HCT116 (cell line): ENCODE results near the gene ZFP36L2. TPM values are rescaled to one million over a fixed set of nuclear protein-coding genes. Genes with fewer than 3 reads are reported as not detected.

Experiments
- ATAC-seq: fragments of 200-7000 bp; cut with Tn5 transposase; 2 replicates; pipeline ENCODE4 v1.9.1; 2020; ENCODE audit warnings: mild to moderate bottlenecking, moderate library complexity
- BruUV-seq: library from RNA; stranded (reverse); fragments of 400-500 nt; replicated peaks from 2 replicates; lab custom pipeline; 2021; lab: Mats Ljungman, UMichigan
- CTCF ChIA-PET: fragments of 300-600 bp; sonication (Branson Sonifier 250); formaldehyde crosslinking; loops from one replicate; lab custom pipeline; 2021; ENCODE audit warnings: antibody characterized with exemption; lab: Charles Lee
- POLR2A ChIA-PET: fragments of 300-600, 350-600 bp; sonication (Branson Sonifier 250); formaldehyde crosslinking; loops from one replicate; lab custom pipeline; 2021; ENCODE audit warnings: antibody characterized with exemption; lab: Charles Lee
- RAD21 ChIA-PET, 2 experiments: fragments of 300-600 bp; sonication (Branson Sonifier 250); formaldehyde crosslinking; loops; one replicate each; lab custom pipeline; 2023; ENCODE audit warnings: low total read pairs in 2 of 2; ENCODE audit not compliant: uncharacterized antibody in 2 of 2, unreplicated experiment in 2 of 2, low non-redundant PET in 1 of 2; lab: Charles Lee
- DNase-seq: peaks from one replicate; pipeline ENCODE4 v3.0.0-alpha.2; 2010; ENCODE audit warnings: low read depth, low spot score
- H2AFZ ChIP-seq: fragments of 200-600 bp; shearing (Covaris generic), sonication (generic); 2 replicates; pipeline ENCODE4 v1.6.1; 2017; ENCODE audit warnings: low read depth, mixed run types, mixed read lengths, antibody characterized with exemption, low read length; ENCODE audit not compliant: poor library complexity, severe bottlenecking
- H3K27ac ChIP-seq: 2 replicates; pipeline ENCODE4 v1.5.1; 2012; ENCODE audit warnings: low read depth, low read length
- H3K27me3 ChIP-seq: fragments of 200-600 bp; sonication (generic); 2 replicates; pipeline ENCODE4 v1.6.1; 2016; ENCODE audit warnings: mixed run types, low read length, mixed read lengths; ENCODE audit not compliant: insufficient read depth
- H3K36me3 ChIP-seq, 2 experiments: fragments of 200-500 bp in 1 of 2; fragments of 200-600 bp in 1 of 2; sonication (Bioruptor generic) in 1 of 2; sonication (generic) in 1 of 2; 2 replicates each; pipeline versions ENCODE4 v1.5.1 to v1.6.1; 2014 to 2016; ENCODE audit warnings: low read length in 2 of 2, inconsistent platforms in 1 of 2, mixed read lengths in 1 of 2, mixed run types in 1 of 2; ENCODE audit not compliant: insufficient read depth in 2 of 2, control insufficient read depth in 1 of 2
- H3K4me1 ChIP-seq, 2 experiments: fragments of 200-600 bp in 1 of 2; sonication (generic) in 1 of 2; 2 replicates each; pipeline versions ENCODE4 v1.5.1 to v1.6.1; 2012 to 2017; ENCODE audit warnings: low read length in 2 of 2, inconsistent platforms in 1 of 2, mild to moderate bottlenecking in 1 of 2, mixed read lengths in 1 of 2, mixed run types in 1 of 2, moderate library complexity in 1 of 2; ENCODE audit not compliant: insufficient read depth in 2 of 2, control insufficient read depth in 1 of 2
- H3K4me2 ChIP-seq: fragments of 200-600 bp; sonication (generic); 2 replicates; pipeline ENCODE4 v1.6.1; 2017; ENCODE audit warnings: mixed run types, low read length, mixed read lengths
- H3K4me3 ChIP-seq, 2 experiments: fragments of 200-600 bp in 1 of 2; sonication (generic) in 1 of 2; replicated peaks in 1 of 2; 2 replicates each; pipeline ENCODE4 v1.5.1; 2011 to 2016; ENCODE audit warnings: low read length in 2 of 2, control low read depth in 1 of 2, low read depth in 1 of 2, mild to moderate bottlenecking in 1 of 2, mixed read lengths in 1 of 2, mixed run types in 1 of 2
- H3K79me2 ChIP-seq: fragments of 200-600 bp; sonication (generic); 2 replicates; pipeline ENCODE4 v1.6.1; 2017; ENCODE audit warnings: mild to moderate bottlenecking, mixed run types, low read length, moderate library complexity, mixed read lengths; ENCODE audit not compliant: insufficient read depth
- H3K9ac ChIP-seq: fragments of 200-600 bp; sonication (generic); 2 replicates; pipeline ENCODE4 v1.6.1; 2016; ENCODE audit warnings: low read length, mixed read lengths
- H3K9me2 ChIP-seq: fragments of 200-600 bp; sonication (generic), shearing (Covaris generic); 2 replicates; pipeline ENCODE4 v1.6.1; 2017; ENCODE audit warnings: mixed run types, mild to moderate bottlenecking, moderate library complexity; ENCODE audit not compliant: insufficient read depth
- H3K9me3 ChIP-seq, 2 experiments: fragments of 200-500 bp in 1 of 2; fragments of 200-600 bp in 1 of 2; sonication (Bioruptor generic) in 1 of 2; sonication (generic) in 1 of 2; 2 replicates each; pipeline ENCODE4 v1.6.1; 2014 to 2017; ENCODE audit warnings: low read length in 2 of 2, mixed read lengths in 2 of 2, inconsistent platforms in 1 of 2, low read depth in 1 of 2, mild to moderate bottlenecking in 1 of 2, mixed run types in 1 of 2, moderate library complexity in 1 of 2; ENCODE audit not compliant: control insufficient read depth in 1 of 2, insufficient read depth in 1 of 2
- H4K20me1 ChIP-seq: fragments of 200-600 bp; sonication (generic), shearing (Covaris generic); 2 replicates; pipeline ENCODE4 v1.6.1; 2017; ENCODE audit warnings: mixed run types, mild to moderate bottlenecking, moderate library complexity; ENCODE audit not compliant: insufficient read depth
- CBX3 ChIP-seq: IDR thresholded peaks from 2 replicates; pipeline ENCODE4 v1.6.1; 2012; ENCODE audit warnings: low read depth
- CEBPB ChIP-seq: IDR thresholded peaks from 2 replicates; pipeline ENCODE4 v1.6.1; 2012; ENCODE audit warnings: low read depth
- EGR1 ChIP-seq: IDR thresholded peaks from 2 replicates; pipeline ENCODE4 v1.6.1; 2012; ENCODE audit warnings: low read depth
- ELF1 ChIP-seq: IDR thresholded peaks from 2 replicates; pipeline ENCODE4 v1.6.1; 2012; ENCODE audit warnings: low read depth, borderline replicate concordance
- EZH2 ChIP-seq: fragments of 200-600 bp; sonication (generic); IDR thresholded peaks from 2 replicates; pipeline ENCODE4 v1.6.1; 2017; ENCODE audit warnings: antibody characterized with exemption, mixed run types
- EZH2phosphoT487 ChIP-seq: fragments of 200-600 bp; IDR thresholded peaks from 2 replicates; pipeline ENCODE4 v1.6.1; 2018; ENCODE audit warnings: antibody characterized with exemption, borderline replicate concordance
- FOSL1 ChIP-seq: IDR thresholded peaks from 2 replicates; pipeline ENCODE4 v1.6.1; 2012; ENCODE audit warnings: low read depth
- JUND ChIP-seq: IDR thresholded peaks from 2 replicates; pipeline ENCODE4 v1.6.1; 2012
- POLR2A ChIP-seq: IDR thresholded peaks from 2 replicates; pipeline ENCODE4 v1.7.0; 2011; ENCODE audit warnings: borderline replicate concordance; ENCODE audit not compliant: insufficient read depth, insufficient read length; ENCODE audit errors: extremely low read depth
- POLR2AphosphoS5 ChIP-seq: IDR thresholded peaks from 2 replicates; pipeline ENCODE4 v1.6.1; 2011; ENCODE audit warnings: mild to moderate bottlenecking, low read depth, low read length, moderate library complexity
- SP1 ChIP-seq: IDR thresholded peaks from 2 replicates; pipeline ENCODE4 v1.6.1; 2012; ENCODE audit warnings: low read depth
- SRF ChIP-seq: IDR thresholded peaks from 2 replicates; pipeline ENCODE4 v1.6.1; 2012; ENCODE audit warnings: low read depth
- TCF7L2 ChIP-seq: IDR thresholded peaks from 2 replicates; pipeline ENCODE4 v1.7.0; 2011; ENCODE audit warnings: borderline replicate concordance, inconsistent platforms; ENCODE audit not compliant: insufficient read depth, insufficient read length; ENCODE audit errors: extremely low read depth
- YY1 ChIP-seq: IDR thresholded peaks from 2 replicates; pipeline ENCODE4 v1.6.1; 2011; ENCODE audit warnings: low read length, low read depth, moderate library complexity, mild to moderate bottlenecking; ENCODE audit not compliant: insufficient replicate concordance; ENCODE audit errors: extremely low read depth
- ZFX ChIP-seq: fragments of 450-650 bp; IDR thresholded peaks from 2 replicates; pipeline ENCODE4 v1.6.1; 2017
- ZNF274 ChIP-seq: fragments of 200-500 bp; sonication (Bioruptor generic); IDR thresholded peaks from 2 replicates; pipeline ENCODE4 v1.6.1; 2014; ENCODE audit warnings: mild to moderate bottlenecking, low read depth, low read length, inconsistent platforms
- intact Hi-C: fragments of 100-400 bp; cut with micrococcal nuclease; formaldehyde crosslinking; loops from 2 replicates; pipeline ENCODE4 v1.10.0; 2022
- total RNA-seq: library from RNA; stranded (reverse); gene quantifications from one replicate; pipeline ENCODE4 v1.2.1, GENCODE V29; 2021; ENCODE audit not compliant: unreplicated experiment
- TF ChIP-seq, protein P1 (sequence below), 3 experiments: fragments of 200-600 bp in 1 of 3; sonication (generic) in 1 of 3; IDR thresholded peaks in 2 of 3; conservative IDR thresholded peaks in 1 of 3; 2 replicates each; pipeline ENCODE4 v1.5.1; 2012 to 2017; ENCODE audit warnings: low read depth in 2 of 3, low read length in 2 of 3, antibody characterized with exemption in 1 of 3, borderline replicate concordance in 1 of 3, control low read depth in 1 of 3, mild to moderate bottlenecking in 1 of 3, mixed read lengths in 1 of 3, mixed run types in 1 of 3, moderate library complexity in 1 of 3; ENCODE audit not compliant: insufficient read depth in 1 of 3
- TF ChIP-seq, protein P2 (sequence below): IDR thresholded peaks from 2 replicates; pipeline ENCODE4 v1.6.1; 2012

ZFP36L2 gene
- total RNA-seq, 1 experiment from 2014 or later: 30.3 TPM

DNA sequence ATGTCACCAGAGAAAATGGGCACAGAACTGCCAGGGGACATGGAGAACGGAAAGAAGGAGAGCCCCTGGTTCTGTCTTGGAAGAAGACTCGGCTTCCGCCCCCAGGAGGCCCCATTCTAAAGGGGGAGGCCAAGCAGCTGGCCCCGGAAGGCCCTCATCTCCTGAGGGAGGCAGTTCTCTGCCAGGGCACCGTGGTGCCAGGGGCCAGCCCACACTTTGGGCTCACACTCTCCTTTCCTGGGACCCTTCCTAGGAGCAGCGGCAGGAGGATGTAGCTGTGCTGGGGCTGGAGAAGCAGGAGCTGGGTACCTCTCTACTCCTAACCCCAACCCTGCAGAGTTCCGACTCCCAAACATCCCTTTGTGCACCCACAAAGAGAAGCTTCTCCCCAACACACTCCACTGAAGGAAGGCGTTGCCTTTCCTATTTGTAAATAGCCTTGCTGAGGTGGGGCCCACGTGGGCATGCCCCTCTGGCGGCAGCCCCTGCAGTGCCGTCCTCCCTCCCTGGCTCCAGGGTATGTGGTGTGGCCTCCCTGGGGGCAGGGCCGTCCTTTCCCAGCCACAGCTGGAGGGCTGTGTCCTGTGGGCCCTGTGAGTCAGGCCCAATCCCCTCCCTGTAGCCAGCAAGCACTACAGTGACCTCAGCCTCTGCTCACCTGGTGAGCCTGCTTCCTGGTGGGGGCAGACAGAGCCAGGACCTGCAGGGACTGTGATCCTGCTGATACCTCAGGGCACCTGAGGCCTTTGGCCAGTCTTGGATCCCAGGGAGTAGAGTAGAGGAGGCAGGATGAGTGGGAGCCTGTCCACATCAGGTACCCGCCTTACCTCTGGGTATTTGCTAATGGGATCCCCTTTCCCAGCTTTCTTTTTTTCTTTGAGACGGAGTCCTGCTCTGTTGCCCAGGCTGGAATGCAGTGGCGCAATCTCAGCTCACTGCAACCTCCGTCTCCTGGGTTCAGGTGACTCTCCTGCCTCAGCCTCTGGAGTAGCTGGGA lies 26.6 kb downstream of the ZFP36L2 start:
- Histone ChIP-seq H2AFZ (no peak overlapping the region), H3K4me2 (peak overlapping the region; percentile 69), H3K79me2 (no peaks in the 10 kb centered on the region), H4K20me1 (no peaks in the 10 kb centered on the region), H3K9me3 (no peaks in the 10 kb centered on the region), H3K4me3 (peak overlapping the region in 1 of 2 experiments; percentile 31; a peak in 1 of 4 replicates), H3K36me3 (no peaks in the 10 kb centered on the region), H3K27ac (peak overlapping the region; percentile 42), H3K9ac (peak overlapping the region; percentile 47), H3K4me1 (peaks cover 24 to 28% of the 10 kb centered on the region in 2 experiments), H3K9me2 (no peaks in the 10 kb centered on the region), H3K27me3 (no peaks in the 10 kb centered on the region)
- TF ChIP-seq YY1: peak; percentile 39
- peak; percentile 84 for TF ChIP-seq SP1
- TF ChIP-seq POLR2AphosphoS5: peak; percentile 66
- no peak; the same call in 1 of the 2 replicates for TF ChIP-seq CBX3
- POLR2A ChIA-PET: interaction anchor here (1.2 to 1.3 kb wide), 3 partner anchors 19 to 27 kb away, joined by 3 to 4 read pairs (median 3); partner anchors contain the start of gene ZFP36L2
- intact Hi-C loops: no loop called here
- DNase-seq (no peak), ATAC-seq (peak; percentile 88)
- RAD21 ChIA-PET: interaction anchor here in 1 of 2 experiments (0.6 kb wide), 1 partner anchor 25 kb away, joined by 5 read pairs; no protein-coding TSS in a partner anchor
- no TSS peak for BruUV-seq
- CTCF ChIA-PET: interaction anchor here (1.1 kb wide), 1 partner anchor 22 kb away, joined by 3 read pairs; no protein-coding TSS in a partner anchor

DNA sequence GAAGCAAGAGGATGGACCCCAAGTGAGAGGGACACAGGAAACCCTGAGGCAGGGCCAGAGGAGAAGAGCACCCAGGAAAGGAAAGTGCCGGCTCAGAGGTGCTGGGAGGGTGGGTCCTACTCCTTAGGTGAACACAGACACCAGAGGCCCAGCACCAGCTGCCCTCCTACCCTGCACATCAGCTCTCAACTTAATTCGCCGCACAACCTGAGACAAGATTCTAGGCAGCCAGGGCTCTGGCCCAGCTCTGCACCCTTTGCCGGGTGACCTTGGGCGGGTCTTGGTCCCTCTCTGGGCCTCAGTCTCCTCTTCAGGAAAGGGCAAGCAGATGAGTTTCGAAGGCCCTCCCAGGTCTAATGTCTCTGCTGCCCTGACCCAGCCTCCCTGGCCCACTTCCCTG lies 28.1 kb downstream of the ZFP36L2 start:
- Histone ChIP-seq H3K9me3 (no peaks in the 10 kb centered on the region), H3K4me2 (no peak overlapping the region), H3K4me1 (peaks cover 39 to 44% of the 10 kb centered on the region in 2 experiments), H3K4me3 (no peak overlapping the region), H3K36me3 (no peaks in the 10 kb centered on the region), H3K79me2 (no peaks in the 10 kb centered on the region), H3K9ac (no peak overlapping the region), H4K20me1 (no peaks in the 10 kb centered on the region), H3K9me2 (no peaks in the 10 kb centered on the region), H3K27me3 (no peaks in the 10 kb centered on the region), H2AFZ (no peak overlapping the region), H3K27ac (no peak overlapping the region)
- TF ChIP-seq ZFX: no peak
- TF ChIP-seq FOSL1: no peak
- TF ChIP-seq TCF7L2: no peak
- TF ChIP-seq POLR2AphosphoS5: no peak
- TF ChIP-seq EZH2phosphoT487: no peak
- TF ChIP-seq, protein P1, sequence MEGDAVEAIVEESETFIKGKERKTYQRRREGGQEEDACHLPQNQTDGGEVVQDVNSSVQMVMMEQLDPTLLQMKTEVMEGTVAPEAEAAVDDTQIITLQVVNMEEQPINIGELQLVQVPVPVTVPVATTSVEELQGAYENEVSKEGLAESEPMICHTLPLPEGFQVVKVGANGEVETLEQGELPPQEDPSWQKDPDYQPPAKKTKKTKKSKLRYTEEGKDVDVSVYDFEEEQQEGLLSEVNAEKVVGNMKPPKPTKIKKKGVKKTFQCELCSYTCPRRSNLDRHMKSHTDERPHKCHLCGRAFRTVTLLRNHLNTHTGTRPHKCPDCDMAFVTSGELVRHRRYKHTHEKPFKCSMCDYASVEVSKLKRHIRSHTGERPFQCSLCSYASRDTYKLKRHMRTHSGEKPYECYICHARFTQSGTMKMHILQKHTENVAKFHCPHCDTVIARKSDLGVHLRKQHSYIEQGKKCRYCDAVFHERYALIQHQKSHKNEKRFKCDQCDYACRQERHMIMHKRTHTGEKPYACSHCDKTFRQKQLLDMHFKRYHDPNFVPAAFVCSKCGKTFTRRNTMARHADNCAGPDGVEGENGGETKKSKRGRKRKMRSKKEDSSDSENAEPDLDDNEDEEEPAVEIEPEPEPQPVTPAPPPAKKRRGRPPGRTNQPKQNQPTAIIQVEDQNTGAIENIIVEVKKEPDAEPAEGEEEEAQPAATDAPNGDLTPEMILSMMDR (IDR thresholded peaks at IDR 0.05 in 2 of 3, conservative IDR thresholded peaks at IDR 0.05 in 1 of 3; ENCODE audit: borderline replicate concordance in 1 of 3, insufficient read depth in 1 of 3, low read depth in 2 of 3, low read length in 2 of 3): no peak
- TF ChIP-seq ELF1: no peak
- no peak for TF ChIP-seq SRF
- no peak for TF ChIP-seq EGR1
- TF ChIP-seq ZNF274: no peak
- TF ChIP-seq, protein P2, sequence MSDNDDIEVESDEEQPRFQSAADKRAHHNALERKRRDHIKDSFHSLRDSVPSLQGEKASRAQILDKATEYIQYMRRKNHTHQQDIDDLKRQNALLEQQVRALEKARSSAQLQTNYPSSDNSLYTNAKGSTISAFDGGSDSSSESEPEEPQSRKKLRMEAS: no peak
- TF ChIP-seq POLR2A: no peak
- TF ChIP-seq SP1: no peak
- no peak for TF ChIP-seq CBX3
- no peak for TF ChIP-seq JUND
- no peak for TF ChIP-seq EZH2
- no peak for TF ChIP-seq YY1
- TF ChIP-seq CEBPB: no peak
- ChIA-PET CTCF (no interaction called here), POLR2A (no interaction called here), RAD21 (no interaction called here)
- ATAC-seq (no peak), DNase-seq (no peak)
- no TSS peak for BruUV-seq
- intact Hi-C loops: no loop called here
